GM12878 (cell line): ENCODE data around the gene DNAJB8. TPM values are rescaled to one million over a fixed set of nuclear protein-coding genes. Genes with fewer than 3 reads are reported as not detected.

Experiments used
- ATAC-seq: fragments of 200-7000 bp; cut with Tn5 transposase; 3 replicates; pipeline ENCODE4 v1.9.1; 2020; ENCODE audit warnings: mild to moderate bottlenecking, moderate library complexity
- BruUV-seq: library from RNA; stranded (reverse); fragments of 400-500 nt; replicated peaks from 2 replicates; lab custom pipeline; 2021; lab: Mats Ljungman, UMichigan
- CTCF ChIA-PET: fragments of 300-600 bp; sonication (Branson Sonifier 250); formaldehyde crosslinking; extraction: SDS; loops from one replicate; lab custom pipeline; 2021; ENCODE audit warnings: inconsistent platforms; lab: Yijun Ruan, JAX
- POLR2A ChIA-PET: fragments of 350-600 bp; formaldehyde crosslinking; extraction: SDS; loops from one replicate; lab custom pipeline; 2021; ENCODE audit warnings: inconsistent platforms; lab: Charles Lee
- RAD21 ChIA-PET: fragments of 300-600 bp; sonication (Branson Sonifier 250); formaldehyde crosslinking; loops from one replicate; lab custom pipeline; 2023; ENCODE audit warnings: antibody characterized with exemption; ENCODE audit not compliant: unreplicated experiment; lab: Charles Lee
- SMC1A ChIA-PET: fragments of 300-600 bp; sonication (Branson Sonifier 250); formaldehyde crosslinking; loops from one replicate; lab custom pipeline; 2023; ENCODE audit not compliant: unreplicated experiment, uncharacterized antibody; lab: Charles Lee
- DNase-seq: peaks from one replicate; pipeline ENCODE4 v3.0.0-alpha.2; 2011; ENCODE audit warnings: low read depth, low spot score
- FAIRE-seq: peaks from 3 replicates; lab custom pipeline; 2011; peaks lifted over from hg19 to GRCh38; lab: Jason Lieb, UNC
- H2AFZ ChIP-seq: 2 replicates; pipeline ENCODE4 v1.6.0; 2011; ENCODE audit warnings: low read depth, low read length, control low read depth; ENCODE audit not compliant: control insufficient read depth
- H3K27ac ChIP-seq: 2 replicates; pipeline ENCODE4 v1.5.1; 2011; ENCODE audit warnings: control low read depth; ENCODE audit not compliant: control insufficient read depth, insufficient read depth
- H3K27me3 ChIP-seq, 2 experiments: replicated peaks in 1 of 2; 2 replicates each; pipeline versions ENCODE4 v1.6.0 to v1.6.1; 2011; ENCODE audit warnings: low read length in 1 of 2; ENCODE audit not compliant: control insufficient read depth in 2 of 2, insufficient read depth in 2 of 2
- H3K36me3 ChIP-seq, 2 experiments: 2 replicates each; pipeline ENCODE4 v1.5.1; 2011; ENCODE audit warnings: low read length in 1 of 2; ENCODE audit not compliant: control insufficient read depth in 2 of 2, insufficient read depth in 2 of 2
- H3K4me1 ChIP-seq: 2 replicates; pipeline ENCODE4 v1.6.1; 2011; ENCODE audit warnings: mild to moderate bottlenecking, low read length, moderate library complexity, mixed read lengths; ENCODE audit not compliant: control insufficient read depth, insufficient read depth
- H3K4me2 ChIP-seq: 2 replicates; pipeline ENCODE4 v1.6.0; 2011; ENCODE audit warnings: control low read depth; ENCODE audit not compliant: control insufficient read depth, insufficient read depth
- H3K4me3 ChIP-seq: fragments of 200-600 bp; sonication (generic); 2 replicates; pipeline ENCODE4 v1.5.1; 2016
- H3K79me2 ChIP-seq: 2 replicates; pipeline ENCODE4 v1.6.0; 2011; ENCODE audit warnings: low read length; ENCODE audit not compliant: control insufficient read depth, insufficient read depth
- H3K9ac ChIP-seq: 2 replicates; pipeline ENCODE4 v1.8.0; 2011; ENCODE audit warnings: low read length, control low read depth, mixed read lengths; ENCODE audit not compliant: control insufficient read depth, insufficient read depth
- H3K9me3 ChIP-seq: replicated peaks from 3 replicates; pipeline ENCODE4 v1.5.1; 2011; ENCODE audit warnings: mild to moderate bottlenecking, low read length; ENCODE audit not compliant: control insufficient read depth, insufficient read depth
- H4K20me1 ChIP-seq: 2 replicates; pipeline ENCODE4 v1.6.0; 2011; ENCODE audit not compliant: control insufficient read depth, insufficient read depth
- CBX3 ChIP-seq: fragments of 200-600 bp; sonication (generic); IDR thresholded peaks from 2 replicates; pipeline ENCODE4 v1.6.1; 2016; ENCODE audit warnings: low read depth, borderline replicate concordance
- MTA2 ChIP-seq: fragments of 450-650 bp; IDR thresholded peaks from 2 replicates; pipeline ENCODE4 v1.6.1; 2016; ENCODE audit warnings: low read depth, mild to moderate bottlenecking, moderate library complexity
- MYC ChIP-seq: IDR thresholded peaks from 2 replicates; pipeline ENCODE4 v1.6.1; 2011; ENCODE audit warnings: mild to moderate bottlenecking, low read length, moderate library complexity, inconsistent platforms; ENCODE audit not compliant: insufficient read depth, insufficient replicate concordance, insufficient read length, severe bottlenecking
- PAX8 ChIP-seq: fragments of 450-650 bp; IDR thresholded peaks from 2 replicates; pipeline ENCODE4 v1.6.1; 2017; ENCODE audit warnings: mild to moderate bottlenecking, moderate library complexity
- SREBF1 ChIP-seq: IDR thresholded peaks from 2 replicates; pipeline ENCODE4 v1.6.1; 2012; ENCODE audit warnings: mild to moderate bottlenecking, low read length
- WRNIP1 ChIP-seq: IDR thresholded peaks from 2 replicates; pipeline ENCODE4 v1.6.1; 2011; ENCODE audit warnings: low read depth, low read length, improper control_type of control experiment, borderline replicate concordance
- WGBS: methylation state at CpG from one replicate; pipeline ENCODE4 v1.1.6; 2016; ENCODE audit warnings: low lambda C conversion rate; ENCODE audit not compliant: insufficient replicate concordance, insufficient coverage; ENCODE audit errors: missing lambda C conversion rate; 5-methylcytosine and 5-hydroxymethylcytosine counted together
- in situ Hi-C: fragments of 300-500 bp; cut with MboI; formaldehyde crosslinking; loops from 9 replicates; pipeline ENCODE4 v1.14.3; 2018; ENCODE audit warnings: mixed read lengths
- intact Hi-C: fragments of 100-400 bp; cut with micrococcal nuclease; formaldehyde crosslinking; loops from one replicate; pipeline ENCODE4 v1.14.2; 2022; ENCODE audit not compliant: unreplicated experiment
- polyA plus RNA-seq, 11 experiments: library from polyadenylated mRNA; depleted of rRNA in 4 of 11; unstranded in 6 of 11; stranded (reverse) in 5 of 11; fragments of >200 nt; fragmentation: Nextera tagmentation in 4 of 11; fragmentation: Illumina TruSeq in 1 of 11; extraction: Ambion mirVana in 4 of 11; extraction: Trizol in 1 of 11; gene quantifications; 1 replicate in 1 of 11; 2 replicates in 10 of 11; pipeline versions ENCODE4 v1.2.1 to v1.2.3, GENCODE V29; 2011 to 2016; ENCODE audit warnings: inconsistent platforms in 2 of 11, missing spikeins in 2 of 11, low read depth in 1 of 11
- total RNA-seq, 4 experiments: library from RNA; depleted of rRNA in 3 of 4; stranded (reverse); fragments of >200 nt in 3 of 4; fragmentation: Illumina TruSeq in 1 of 4; extraction: Trizol in 1 of 4; gene quantifications; 2 replicates each; pipeline versions ENCODE4 v1.2.1 to v1.2.3, GENCODE V29; 2013 to 2021

DNAJB8 gene
- total and polyA plus RNA-seq, 10 of the 15 experiments (the other 5 are each of a cell fraction or from before 2014, with no cell fraction given), result not detected

DNA sequence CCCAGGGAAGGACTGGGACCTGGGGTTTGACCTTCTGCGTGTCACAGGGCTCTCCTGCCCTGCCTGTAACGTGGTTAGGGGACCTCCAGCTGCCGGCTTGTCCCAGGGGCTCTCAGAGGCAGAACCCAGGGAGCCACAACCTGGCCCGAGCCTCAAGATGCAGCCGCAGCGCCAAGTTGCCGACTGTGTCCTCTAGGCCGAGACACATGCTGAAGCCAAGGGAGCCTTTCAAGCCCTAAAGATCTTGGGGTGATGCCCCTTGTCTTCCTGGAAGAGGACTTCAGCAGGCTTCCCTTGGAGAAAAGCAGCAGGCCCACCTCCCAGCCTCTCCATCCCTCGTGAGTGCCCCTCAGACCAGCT is 7.2 kb downstream of the DNAJB8 start (continued):
- TF ChIP-seq SREBF1 (no peak), CBX3 (no peak), MTA2 (no peak), WRNIP1 (no peak)

DNA sequence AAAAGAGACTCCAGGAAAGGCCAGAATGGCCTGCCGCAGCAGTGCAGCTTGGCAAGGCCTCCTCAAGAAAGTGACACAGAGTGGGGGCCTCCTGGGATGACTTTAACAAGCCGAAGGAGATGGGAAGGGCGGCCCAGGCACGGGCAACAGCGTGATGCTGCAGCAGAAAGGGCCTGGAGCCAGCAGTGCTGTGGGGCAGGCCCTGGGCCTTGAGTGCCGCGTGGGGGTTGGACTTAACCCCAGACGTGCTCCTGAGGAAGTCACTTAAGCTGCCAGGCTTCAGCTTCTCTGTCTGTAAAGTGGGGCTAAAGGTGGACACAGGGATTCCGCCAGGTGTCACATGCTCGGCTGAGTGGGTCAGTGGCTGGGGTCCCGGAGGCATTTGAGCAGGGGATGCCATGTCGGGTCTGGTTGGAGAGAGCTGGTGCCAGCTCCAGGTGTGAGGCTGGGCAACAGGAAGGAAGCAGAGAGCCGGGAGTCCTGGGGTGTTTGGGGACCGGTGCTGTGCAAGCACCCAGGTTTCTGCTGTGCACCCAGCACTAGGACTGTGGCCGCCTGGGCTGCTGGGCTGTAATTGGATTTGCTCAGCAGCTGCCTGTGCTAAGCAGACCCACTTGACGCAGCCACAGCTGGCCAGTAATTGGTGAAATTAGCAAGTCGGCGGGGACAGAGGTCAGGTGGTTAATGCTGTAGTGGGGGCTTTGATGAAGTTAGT is 7.8 kb downstream of the DNAJB8 start:
- intact Hi-C loops, result no loop called here
- Histone ChIP-seq H3K27me3 (peaks cover 3% of the 10 kb centered on the region in 2 experiments; a peak in 3 of 4 replicates), H3K4me1 (no peaks in the 10 kb centered on the region), H3K9me3 (no peaks in the 10 kb centered on the region)
- SMC1A ChIA-PET, result no interaction called here
- FAIRE-seq, result no peak
- BruUV-seq, result no TSS peak
- TF ChIP-seq PAX8, result no peak
- no peak for TF ChIP-seq MYC
- TF ChIP-seq, all 136 proteins: peak for 0
- Histone ChIP-seq H3K36me3 (no peaks in the 10 kb centered on the region), H2AFZ (no peak overlapping the region), H3K9ac (no peak overlapping the region), H3K4me3 (no peak overlapping the region), H3K27ac (no peak overlapping the region), H4K20me1 (no peaks in the 10 kb centered on the region), H3K4me2 (no peak overlapping the region), H3K79me2 (no peaks in the 10 kb centered on the region)
- CTCF ChIA-PET, result no interaction called here
- DNase-seq, result no peak
- POLR2A ChIA-PET, result no interaction called here
- RAD21 ChIA-PET, result no interaction called here
- WGBS, result 55% methylated on average over 18 of the region's 18 CpGs
- in situ Hi-C loops, result no loop called here
- ATAC-seq, result no peak
